ENCODE measurements around the gene KISS1.

The KISS1 gene

DNA sequence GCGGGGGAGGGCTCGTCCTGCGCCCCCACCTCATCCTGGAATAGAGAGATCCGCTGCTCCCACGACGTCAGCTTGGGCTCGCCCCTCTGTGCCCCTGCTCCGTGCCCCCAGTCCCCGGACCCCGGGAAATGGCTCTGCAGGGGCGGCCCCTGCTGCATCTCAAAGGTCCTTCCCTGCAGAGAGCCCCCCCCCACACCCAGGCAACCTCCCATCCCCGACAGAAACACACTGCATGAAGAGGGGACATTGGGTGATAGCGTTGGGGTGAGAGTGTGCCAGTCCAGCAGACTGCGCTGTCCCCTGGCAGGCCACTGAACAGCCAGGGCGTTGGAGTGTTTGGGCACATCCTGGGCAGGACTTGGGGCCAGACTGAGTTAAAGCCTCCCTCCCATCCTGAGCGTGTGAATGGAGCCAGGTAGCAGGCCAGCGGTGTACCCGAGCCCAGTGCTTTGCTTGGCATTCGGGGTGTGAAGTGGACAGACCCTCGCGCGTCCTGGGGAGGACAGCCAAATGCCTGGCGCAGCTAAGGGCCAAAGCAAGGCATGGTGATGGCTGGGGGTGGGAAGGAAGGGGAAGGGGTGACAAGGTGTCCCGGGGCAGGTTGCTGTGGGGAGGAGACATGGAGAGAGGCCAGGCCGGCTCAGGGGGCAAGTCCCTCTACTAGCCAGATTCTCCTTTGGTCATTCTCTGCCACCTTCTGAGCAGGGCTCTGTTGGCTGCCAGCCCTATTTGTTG lies 43.8 kb downstream of the KISS1 start:
- Histone ChIP-seq H3K4me1 (peaks cover 5 to 42% (median 20%) of the 10 kb centered on the region in 4 donors), H3K9me3 (no peaks in the 10 kb centered on the region), H3K27me3 (peaks cover 0 to 6% of the 10 kb centered on the region in 2 donors), H3K4me3 (peak overlapping the region; percentile 91 to 92), H3K27ac (peak overlapping the region; percentile 96 to 97), H3K36me3 (peaks cover 0 to 2% (median 0%) of the 10 kb centered on the region in 3 donors)
- DNase-seq = no peak
- TF ChIP-seq, protein P1, sequence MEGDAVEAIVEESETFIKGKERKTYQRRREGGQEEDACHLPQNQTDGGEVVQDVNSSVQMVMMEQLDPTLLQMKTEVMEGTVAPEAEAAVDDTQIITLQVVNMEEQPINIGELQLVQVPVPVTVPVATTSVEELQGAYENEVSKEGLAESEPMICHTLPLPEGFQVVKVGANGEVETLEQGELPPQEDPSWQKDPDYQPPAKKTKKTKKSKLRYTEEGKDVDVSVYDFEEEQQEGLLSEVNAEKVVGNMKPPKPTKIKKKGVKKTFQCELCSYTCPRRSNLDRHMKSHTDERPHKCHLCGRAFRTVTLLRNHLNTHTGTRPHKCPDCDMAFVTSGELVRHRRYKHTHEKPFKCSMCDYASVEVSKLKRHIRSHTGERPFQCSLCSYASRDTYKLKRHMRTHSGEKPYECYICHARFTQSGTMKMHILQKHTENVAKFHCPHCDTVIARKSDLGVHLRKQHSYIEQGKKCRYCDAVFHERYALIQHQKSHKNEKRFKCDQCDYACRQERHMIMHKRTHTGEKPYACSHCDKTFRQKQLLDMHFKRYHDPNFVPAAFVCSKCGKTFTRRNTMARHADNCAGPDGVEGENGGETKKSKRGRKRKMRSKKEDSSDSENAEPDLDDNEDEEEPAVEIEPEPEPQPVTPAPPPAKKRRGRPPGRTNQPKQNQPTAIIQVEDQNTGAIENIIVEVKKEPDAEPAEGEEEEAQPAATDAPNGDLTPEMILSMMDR (IDR thresholded peaks at IDR 0.05) = no peak
- intact Hi-C loops (cut with DNase I; ENCODE audit: low total_unique reads) = no loop called here

DNA sequence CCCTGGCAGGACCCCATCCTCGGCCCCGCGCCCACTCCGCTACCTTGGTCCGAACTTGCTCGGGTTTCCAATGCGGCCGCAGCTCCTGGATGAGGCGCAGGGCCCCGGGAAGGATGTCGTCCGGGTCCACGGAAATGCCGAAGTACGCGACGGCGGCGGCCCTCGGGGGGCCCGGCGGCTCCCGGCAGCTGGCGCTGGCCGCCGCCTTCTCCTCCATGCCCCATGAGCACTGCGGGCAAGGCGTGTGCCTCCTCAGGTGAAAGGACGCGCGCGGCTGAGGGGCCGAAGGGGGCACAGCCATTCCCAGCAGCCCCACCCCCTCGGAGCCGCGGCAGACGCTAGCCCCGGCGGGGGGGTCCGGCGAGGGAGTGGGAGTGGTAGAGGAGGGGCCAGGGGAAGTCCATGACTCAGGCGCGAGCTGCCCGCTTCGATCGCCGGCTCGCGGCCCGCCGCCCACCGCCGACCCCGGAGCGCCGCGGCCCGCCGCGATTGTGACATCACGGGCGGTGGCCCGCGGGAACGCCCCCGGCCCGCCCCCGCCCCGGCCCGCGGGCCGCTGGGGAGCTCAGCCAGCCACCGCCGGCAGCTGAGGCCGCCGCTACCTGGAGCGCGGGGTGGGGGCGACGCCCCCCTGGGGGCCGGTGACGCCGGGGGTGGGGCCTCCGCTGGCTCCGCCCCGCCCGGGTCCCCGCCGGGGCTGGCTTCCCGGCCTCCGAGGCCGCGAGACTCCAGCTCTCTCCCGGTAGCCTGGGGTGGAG lies 44.6 kb downstream of the KISS1 start, which contains the start of gene ETNK2:
TSS of gene ETNK2 (minus strand) at position 493 of the 758 bp plus-strand sequence. CDS start at position 301, 192 bp downstream.
- intact Hi-C loops (cut with DNase I; ENCODE audit: low total_unique reads) = no loop called here
- Histone ChIP-seq H3K4me1 (peaks cover 5 to 42% (median 20%) of the 10 kb centered on the region in 4 donors), H3K27ac (peak within 1 kb of the TSS; percentile 96 to 97), H3K9me3 (no peaks in the 10 kb centered on the region), H3K27me3 (peaks cover 0 to 6% of the 10 kb centered on the region in 2 donors), H3K4me3 (peak within 1 kb of the TSS; percentile 91 to 92), H3K36me3 (peaks cover 0 to 10% (median 0%) of the 10 kb centered on the region in 3 donors)
- DNase-seq = peak; percentile 51 to 89
- TF ChIP-seq, protein P1 (IDR thresholded peaks at IDR 0.05) = no peak

DNA sequence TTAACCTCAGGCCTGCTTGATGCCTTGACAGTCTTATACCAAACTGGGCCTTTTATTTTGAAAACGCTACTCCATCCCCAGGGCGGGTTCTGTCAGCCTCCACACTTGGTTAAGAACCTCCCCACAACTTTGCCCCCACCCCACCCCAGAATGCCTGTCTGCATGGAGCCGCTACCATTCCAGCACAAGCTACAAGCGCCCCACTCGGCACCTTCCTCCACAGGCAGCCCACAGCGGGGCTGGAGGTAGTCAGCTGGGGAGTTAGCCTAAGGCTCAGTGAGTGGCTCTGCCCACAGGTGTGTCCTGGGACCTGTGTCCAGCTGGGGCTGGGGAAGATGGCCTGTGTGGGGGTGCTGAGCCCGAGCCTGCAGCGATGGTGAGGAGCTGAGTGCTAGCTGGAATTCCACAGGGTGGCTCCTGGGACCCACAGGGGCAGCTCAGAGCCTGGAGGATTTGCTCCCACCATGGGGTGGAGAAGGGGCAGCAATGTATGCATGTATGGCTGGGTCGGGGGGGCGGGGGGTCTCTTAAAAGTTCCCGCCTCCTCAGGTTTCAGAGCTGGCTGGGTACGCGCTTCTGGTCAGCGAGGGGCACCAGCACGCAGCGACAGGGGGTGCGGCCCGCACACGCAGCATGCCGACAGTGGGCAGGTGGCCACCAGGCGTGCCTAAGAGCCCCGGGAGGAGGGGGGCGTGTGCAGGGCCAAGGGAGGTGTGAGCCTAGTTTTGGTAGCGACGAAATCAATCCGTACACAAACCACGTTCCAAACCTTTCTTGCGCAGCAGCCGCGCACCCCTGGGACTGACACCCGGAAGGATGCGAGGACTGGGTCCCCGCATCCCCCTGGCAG lies 45.4 kb downstream of the KISS1 start:
- TF ChIP-seq, protein P1 (IDR thresholded peaks at IDR 0.05) = no peak
- H3K36me3 ChIP-seq = peaks cover 0 to 18% (median 0%) of the 10 kb centered on the region in 3 donors
- peak; percentile 60 to 85 for DNase-seq
- peaks cover 0 to 2% of the 10 kb centered on the region in 2 donors for H3K27me3 ChIP-seq
- no peaks in the 10 kb centered on the region for H3K9me3 ChIP-seq
- peaks cover 5 to 42% (median 20%) of the 10 kb centered on the region in 4 donors for H3K4me1 ChIP-seq
- intact Hi-C loops (cut with DNase I; ENCODE audit: low total_unique reads) = no loop called here
- peak overlapping the region; percentile 96 to 97 for H3K27ac ChIP-seq
- peak overlapping the region; percentile 91 to 92 for H3K4me3 ChIP-seq

DNA sequence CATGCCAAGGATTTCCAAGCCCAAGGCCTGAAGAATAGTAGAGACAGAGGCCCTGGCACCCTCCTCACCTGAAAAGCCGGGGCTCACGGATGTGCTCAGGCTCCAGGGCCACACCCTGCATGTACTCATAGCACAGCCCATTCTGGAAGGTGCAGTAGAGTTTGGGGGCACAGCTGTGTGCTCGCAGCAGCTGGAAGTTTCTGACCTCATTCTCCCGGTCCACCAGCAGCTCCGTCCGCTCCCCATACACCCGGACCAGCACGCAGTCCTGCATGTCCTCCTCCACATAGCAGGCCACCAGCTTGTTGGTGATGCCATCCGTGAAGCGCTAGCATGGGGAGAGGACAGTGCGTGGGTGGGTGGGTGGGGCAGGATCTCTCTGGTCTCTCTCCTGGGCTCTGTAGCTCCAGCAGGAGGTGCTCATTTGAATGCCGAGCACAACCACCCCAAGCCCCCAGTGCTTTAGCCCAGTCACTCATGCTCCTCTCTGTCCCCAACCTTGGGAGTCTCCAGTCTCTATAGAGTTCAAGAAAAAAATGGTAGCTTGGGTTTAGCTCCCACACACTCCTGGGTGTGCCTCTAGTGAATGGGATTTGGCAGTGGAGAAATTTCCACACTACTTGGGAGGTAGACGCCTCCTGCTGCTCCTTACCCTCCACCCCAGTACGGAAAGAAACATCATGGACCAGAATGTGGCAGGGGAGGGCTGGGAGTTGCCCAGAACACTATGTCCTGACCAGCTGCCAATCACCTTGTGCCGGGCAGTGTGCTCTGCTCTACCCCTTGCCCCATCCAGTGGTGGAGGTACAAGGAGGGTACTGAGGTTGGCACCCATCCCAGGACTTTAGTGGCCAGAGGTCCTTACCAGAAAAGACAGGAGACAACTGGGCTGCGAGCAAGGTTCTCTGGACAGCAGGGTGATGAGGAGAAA lies 46.4 kb downstream of the KISS1 start:
- no peaks in the 10 kb centered on the region for H3K27me3 ChIP-seq
- peak; percentile 57 to 86 for DNase-seq
- H3K27ac ChIP-seq = peak overlapping the region; percentile 96 to 97
- peaks cover 0 to 28% (median 0%) of the 10 kb centered on the region in 3 donors for H3K36me3 ChIP-seq
- intact Hi-C loops (cut with DNase I; ENCODE audit: low total_unique reads) = no loop called here
- H3K9me3 ChIP-seq = no peaks in the 10 kb centered on the region
- peaks cover 5 to 42% (median 20%) of the 10 kb centered on the region in 4 donors for H3K4me1 ChIP-seq
- TF ChIP-seq, protein P1 (IDR thresholded peaks at IDR 0.05) = no peak
- peak overlapping the region; percentile 91 to 92 for H3K4me3 ChIP-seq

All from tibial artery (tissue), 4 donors.